ENCODE measurements around the gene TEPSIN. TPM values are rescaled to one million over a fixed set of nuclear protein-coding genes. Genes with fewer than 3 reads are reported as not detected.

The TEPSIN gene
- total RNA-seq, 4 donors from 2014 or later: 15.5 to 32.9 (median 24.3) TPM

GRCh38 chr17:81233811-81234505 is 4.9 kb downstream of the TEPSIN start:
- Histone ChIP-seq H3K27ac (no peak overlapping the region), H3K27me3 (no peaks in the 10 kb centered on the region), H3K4me1 (peaks cover 10 to 12% of the 10 kb centered on the region in 2 donors), H3K9me3 (no peaks in the 10 kb centered on the region), H3K4me3 (no peak overlapping the region), H3K36me3 (peaks cover 0 to 51% of the 10 kb centered on the region in 2 donors)
- in situ Hi-C loops (cut with MboI; ENCODE audit: low sequenced_read_pairs in 4 of 4) (loop anchor here in 1 of 4 donors (25.0 kb wide), 1 partner anchor 97 kb away; no protein-coding TSS in a partner anchor), intact Hi-C loops (cut with DNase I; ENCODE audit: low total_unique reads) (no loop called here)
- ATAC-seq: no peak
- TF ChIP-seq CTCF (IDR thresholded peaks at IDR 0.05 in 4 of 5, conservative IDR thresholded peaks at IDR 0.05 in 1 of 5) (no peak), POLR2A (IDR thresholded peaks at IDR 0.05) (no peak)
- no peak for DNase-seq

- Histone ChIP-seq H3K4me1 (peaks cover 10 to 11% of the 10 kb centered on the region in 2 donors), H3K36me3 (peaks cover 0 to 51% of the 10 kb centered on the region in 2 donors), H3K27me3 (no peaks in the 10 kb centered on the region), H3K4me3 (no peak overlapping the region), H3K27ac (no peak overlapping the region), H3K9me3 (no peaks in the 10 kb centered on the region)
- no peak for DNase-seq
- intact Hi-C loops (cut with DNase I; ENCODE audit: low total_unique reads) (no loop called here), in situ Hi-C loops (cut with MboI; ENCODE audit: low sequenced_read_pairs in 4 of 4) (loop anchor here in 1 of 4 donors (25.0 kb wide), 1 partner anchor 96 kb away; no protein-coding TSS in a partner anchor)
- ATAC-seq: no peak
- TF ChIP-seq POLR2A (IDR thresholded peaks at IDR 0.05) (no peak), CTCF (IDR thresholded peaks at IDR 0.05 in 4 of 5, conservative IDR thresholded peaks at IDR 0.05 in 1 of 5) (no peak)
Observed at GRCh38 chr17:81233316-81233715, 5.5 kb downstream of the TEPSIN start.

GRCh38 chr17:81232616-81233241 is 6.1 kb downstream of the TEPSIN start:
- H3K36me3 ChIP-seq: peaks cover 0 to 51% of the 10 kb centered on the region in 2 donors
- in situ Hi-C loops (cut with MboI; ENCODE audit: low sequenced_read_pairs in 4 of 4) (loop anchor here in 1 of 4 donors (25.0 kb wide), 1 partner anchor 95 kb away; no protein-coding TSS in a partner anchor), intact Hi-C loops (cut with DNase I; ENCODE audit: low total_unique reads) (no loop called here)
- DNase-seq: no peak
- H3K4me3 ChIP-seq: no peak overlapping the region
- H3K27ac ChIP-seq: no peak overlapping the region
- no peaks in the 10 kb centered on the region for H3K27me3 ChIP-seq
- ATAC-seq: no peak
- no peak for TF ChIP-seq POLR2A (IDR thresholded peaks at IDR 0.05)
- TF ChIP-seq CTCF (IDR thresholded peaks at IDR 0.05 in 4 of 5, conservative IDR thresholded peaks at IDR 0.05 in 1 of 5): no peak
- H3K4me1 ChIP-seq: peaks cover 5% of the 10 kb centered on the region in 2 donors
- H3K9me3 ChIP-seq: no peaks in the 10 kb centered on the region

GRCh38 chr17:81231766-81232581 is 6.9 kb downstream of the TEPSIN start:
- DNase-seq (no peak), ATAC-seq (no peak)
- H3K4me1 ChIP-seq: no peaks in the 10 kb centered on the region
- no peak for TF ChIP-seq POLR2A (IDR thresholded peaks at IDR 0.05)
- no peak for TF ChIP-seq CTCF (IDR thresholded peaks at IDR 0.05 in 4 of 5, conservative IDR thresholded peaks at IDR 0.05 in 1 of 5)
- no peaks in the 10 kb centered on the region for H3K9me3 ChIP-seq
- H3K27ac ChIP-seq: no peak overlapping the region
- H3K27me3 ChIP-seq: no peaks in the 10 kb centered on the region
- intact Hi-C loops (cut with DNase I; ENCODE audit: low total_unique reads): no loop called here
- H3K4me3 ChIP-seq: no peak overlapping the region
- peaks cover 0 to 51% of the 10 kb centered on the region in 2 donors for H3K36me3 ChIP-seq
- in situ Hi-C loops (cut with MboI; ENCODE audit: low sequenced_read_pairs in 4 of 4): loop anchor here in 1 of 4 donors (25.0 kb wide), 1 partner anchor 95 kb away; no protein-coding TSS in a partner anchor
